ENCODE results near the gene PFKFB2. TPM values are rescaled to one million over a fixed set of nuclear protein-coding genes. Genes with fewer than 3 reads are reported as not detected.

The PFKFB2 gene
- total and polyA plus RNA-seq, 4 donors, result 1.5 to 5.9 (median 3.0) TPM

- Histone ChIP-seq H3K27me3 (ENCODE audit: control insufficient read depth in 4 of 4, insufficient read depth in 4 of 4, low read length in 3 of 4) (no peaks in the 10 kb centered on the region), H3K4me1 (ENCODE audit: control insufficient read depth in 4 of 4, insufficient read depth in 4 of 4, low read length in 3 of 4) (peaks cover 6 to 20% (median 15%) of the 10 kb centered on the region in 4 donors), H3K4me3 (ENCODE audit: low read depth in 1 of 3, low read length in 3 of 3) (no peak within 1 kb of the TSS), H3K9me3 (ENCODE audit: control insufficient read depth in 4 of 4, low read length in 3 of 4) (no peaks in the 10 kb centered on the region), H3K36me3 (ENCODE audit: control insufficient read depth in 4 of 4, insufficient read depth in 3 of 4, low read depth in 1 of 4, low read length in 3 of 4) (no peaks in the 10 kb centered on the region), H3K9ac (ENCODE audit: low read depth in 1 of 2, low read length in 2 of 2) (no peak within 1 kb of the TSS), H3K27ac (ENCODE audit: low read depth in 1 of 2, low read length in 2 of 2) (peak within 1 kb of the TSS; percentile 5 to 57)
- 57% methylated on average over 1 of the region's 1 CpG for WGBS
- TF ChIP-seq, protein P1, sequence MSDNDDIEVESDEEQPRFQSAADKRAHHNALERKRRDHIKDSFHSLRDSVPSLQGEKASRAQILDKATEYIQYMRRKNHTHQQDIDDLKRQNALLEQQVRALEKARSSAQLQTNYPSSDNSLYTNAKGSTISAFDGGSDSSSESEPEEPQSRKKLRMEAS (IDR thresholded peaks at IDR 0.05), result no peak
- TF ChIP-seq HNF4A (conservative IDR thresholded peaks at IDR 0.05) (no peak), FOXA2 (IDR thresholded peaks at IDR 0.05) (no peak), TAF1 (conservative IDR thresholded peaks at IDR 0.05) (no peak), REST (IDR thresholded peaks at IDR 0.05) (no peak), RXRA (IDR thresholded peaks at IDR 0.05) (no peak), NR2F2 (IDR thresholded peaks at IDR 0.05) (no peak), HNF4G (IDR thresholded peaks at IDR 0.05) (no peak), FOXA1 (IDR thresholded peaks at IDR 0.05) (no peak), EGR1 (IDR thresholded peaks at IDR 0.05; ENCODE audit: low read depth in 2 of 2) (no peak), SP1 (IDR thresholded peaks at IDR 0.05) (no peak), GABPA (IDR thresholded peaks at IDR 0.05 in 1 of 2, conservative IDR thresholded peaks at IDR 0.05 in 1 of 2) (no peak), YY1 (IDR thresholded peaks at IDR 0.05) (no peak), JUND (IDR thresholded peaks at IDR 0.05) (no peak), CTCF (IDR thresholded peaks at IDR 0.05; ENCODE audit: low read depth, low read length, missing input control) (no peak)
- TF ChIP-seq, protein P2, sequence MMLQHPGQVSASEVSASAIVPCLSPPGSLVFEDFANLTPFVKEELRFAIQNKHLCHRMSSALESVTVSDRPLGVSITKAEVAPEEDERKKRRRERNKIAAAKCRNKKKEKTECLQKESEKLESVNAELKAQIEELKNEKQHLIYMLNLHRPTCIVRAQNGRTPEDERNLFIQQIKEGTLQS (IDR thresholded peaks at IDR 0.05), result no peak
- TF ChIP-seq, protein P3, sequence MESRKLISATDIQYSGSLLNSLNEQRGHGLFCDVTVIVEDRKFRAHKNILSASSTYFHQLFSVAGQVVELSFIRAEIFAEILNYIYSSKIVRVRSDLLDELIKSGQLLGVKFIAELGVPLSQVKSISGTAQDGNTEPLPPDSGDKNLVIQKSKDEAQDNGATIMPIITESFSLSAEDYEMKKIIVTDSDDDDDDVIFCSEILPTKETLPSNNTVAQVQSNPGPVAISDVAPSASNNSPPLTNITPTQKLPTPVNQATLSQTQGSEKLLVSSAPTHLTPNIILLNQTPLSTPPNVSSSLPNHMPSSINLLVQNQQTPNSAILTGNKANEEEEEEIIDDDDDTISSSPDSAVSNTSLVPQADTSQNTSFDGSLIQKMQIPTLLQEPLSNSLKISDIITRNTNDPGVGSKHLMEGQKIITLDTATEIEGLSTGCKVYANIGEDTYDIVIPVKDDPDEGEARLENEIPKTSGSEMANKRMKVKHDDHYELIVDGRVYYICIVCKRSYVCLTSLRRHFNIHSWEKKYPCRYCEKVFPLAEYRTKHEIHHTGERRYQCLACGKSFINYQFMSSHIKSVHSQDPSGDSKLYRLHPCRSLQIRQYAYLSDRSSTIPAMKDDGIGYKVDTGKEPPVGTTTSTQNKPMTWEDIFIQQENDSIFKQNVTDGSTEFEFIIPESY (IDR thresholded peaks at IDR 0.05), result no peak
- DNase-seq (ENCODE audit: low spot score), result no peak
Measured at GRCh38 chr1:207032528-207033017, 20.5 kb upstream of the PFKFB2 start, which contains the start of gene C1orf116. C1orf116 (minus strand) TSS chr1:207032756; CDS start chr1:207027598, 5,158 bp downstream.
